ENCODE data around the gene FSHR. TPM values are rescaled to one million over a fixed set of nuclear protein-coding genes. Genes with fewer than 3 reads are reported as not detected.

FSHR gene
- total RNA-seq, 1 donor from 2014 or later = not detected

GRCh38 chr2:49003201-49003600 is 151.1 kb downstream of the FSHR start:
- Mint-ChIP-seq H3K9me3 (ENCODE audit: unreplicated experiment) (peaks cover 6% of the 10 kb centered on the region), H3K4me3 (ENCODE audit: unreplicated experiment) (no peak overlapping the region), H3K27me3 (ENCODE audit: unreplicated experiment) (no peaks in the 10 kb centered on the region), H3K36me3 (ENCODE audit: unreplicated experiment) (no peaks in the 10 kb centered on the region), H3K4me1 (ENCODE audit: unreplicated experiment) (no peaks in the 10 kb centered on the region), H3K27ac (ENCODE audit: unreplicated experiment) (no peak overlapping the region)
- no peak for TF ChIP-seq CTCF (IDR thresholded peaks at IDR 0.05)
- DNase-seq (ENCODE audit: extremely low spot score, unreplicated experiment) = no peak

DNA sequence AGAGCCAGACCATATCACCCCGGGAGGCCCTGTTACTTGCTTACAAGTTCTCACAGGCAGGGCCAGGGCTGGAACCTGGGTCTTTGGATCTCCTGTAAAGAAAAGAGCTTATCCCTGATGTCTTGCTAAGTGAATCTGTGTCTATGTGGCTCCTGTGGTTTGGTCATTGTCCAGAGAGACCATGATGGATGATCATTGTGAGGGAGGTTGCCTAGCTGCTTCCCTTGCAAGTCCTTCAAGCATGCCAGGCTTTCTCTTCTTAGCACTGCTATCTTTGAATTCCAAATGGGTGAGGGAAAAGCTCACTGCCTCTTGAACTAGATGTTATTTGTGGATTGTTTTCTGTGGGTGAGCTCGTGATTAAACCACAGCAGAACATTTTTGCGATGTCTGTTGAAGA is 151.6 kb downstream of the FSHR start:
- H3K9me3 Mint-ChIP-seq (ENCODE audit: unreplicated experiment) = peaks cover 6% of the 10 kb centered on the region
- DNase-seq (ENCODE audit: extremely low spot score, unreplicated experiment) = no peak
- no peaks in the 10 kb centered on the region for H3K4me1 Mint-ChIP-seq (ENCODE audit: unreplicated experiment)
- no peak for TF ChIP-seq CTCF (IDR thresholded peaks at IDR 0.05)
- no peaks in the 10 kb centered on the region for H3K27me3 Mint-ChIP-seq (ENCODE audit: unreplicated experiment)
- no peaks in the 10 kb centered on the region for H3K36me3 Mint-ChIP-seq (ENCODE audit: unreplicated experiment)
- no peak overlapping the region for H3K27ac Mint-ChIP-seq (ENCODE audit: unreplicated experiment)
- no peak overlapping the region for H3K4me3 Mint-ChIP-seq (ENCODE audit: unreplicated experiment)

- Mint-ChIP-seq H3K4me3 (ENCODE audit: unreplicated experiment) (no peak overlapping the region), H3K4me1 (ENCODE audit: unreplicated experiment) (no peaks in the 10 kb centered on the region), H3K27me3 (ENCODE audit: unreplicated experiment) (no peaks in the 10 kb centered on the region), H3K27ac (ENCODE audit: unreplicated experiment) (no peak overlapping the region), H3K9me3 (ENCODE audit: unreplicated experiment) (no peaks in the 10 kb centered on the region), H3K36me3 (ENCODE audit: unreplicated experiment) (no peaks in the 10 kb centered on the region)
- no peak for TF ChIP-seq CTCF (IDR thresholded peaks at IDR 0.05)
- no peak for DNase-seq (ENCODE audit: extremely low spot score, unreplicated experiment)
These were observed 153.6 kb downstream of the FSHR start for GRCh38 chr2:49000695-49001094.

- Mint-ChIP-seq H3K4me1 (ENCODE audit: unreplicated experiment) (no peaks in the 10 kb centered on the region), H3K27ac (ENCODE audit: unreplicated experiment) (no peak overlapping the region), H3K9me3 (ENCODE audit: unreplicated experiment) (no peaks in the 10 kb centered on the region), H3K36me3 (ENCODE audit: unreplicated experiment) (no peaks in the 10 kb centered on the region), H3K27me3 (ENCODE audit: unreplicated experiment) (peaks cover 8% of the 10 kb centered on the region), H3K4me3 (ENCODE audit: unreplicated experiment) (no peak overlapping the region)
- no peak for DNase-seq (ENCODE audit: extremely low spot score, unreplicated experiment)
- no peak for TF ChIP-seq CTCF (IDR thresholded peaks at IDR 0.05)
These were observed 155.9 kb downstream of the FSHR start for GRCh38 chr2:48998449-48998848.

- Mint-ChIP-seq H3K4me3 (ENCODE audit: unreplicated experiment) (no peak overlapping the region), H3K27ac (ENCODE audit: unreplicated experiment) (no peak overlapping the region), H3K9me3 (ENCODE audit: unreplicated experiment) (no peaks in the 10 kb centered on the region), H3K4me1 (ENCODE audit: unreplicated experiment) (no peaks in the 10 kb centered on the region), H3K36me3 (ENCODE audit: unreplicated experiment) (no peaks in the 10 kb centered on the region), H3K27me3 (ENCODE audit: unreplicated experiment) (peaks cover 15% of the 10 kb centered on the region)
- no peak for TF ChIP-seq CTCF (IDR thresholded peaks at IDR 0.05)
- DNase-seq (ENCODE audit: extremely low spot score, unreplicated experiment) = no peak
These were observed 160.7 kb downstream of the FSHR start for GRCh38 chr2:48993576-48993975.

All from osteocyte (in vitro differentiated cells).